Upper lobe of left lung (tissue), 4 donors: Measurements from ENCODE around the gene PKNOX1.

ENCODE experiments used
- CTCF ChIP-seq, 6 experiments: fragments of 450-650 bp in 4 of 6; fragments of 200-600 bp in 2 of 6; sonication (generic) in 2 of 6; IDR thresholded peaks; one replicate each; pipeline ENCODE4 v1.5.1; 2016 to 2019; ENCODE audit warnings: antibody characterized with exemption in 6 of 6
- POLR2A ChIP-seq, 4 donors: fragments of 450-650 bp; IDR thresholded peaks; one replicate each; pipeline ENCODE4 v1.5.1; 2016 to 2017; ENCODE audit warnings: antibody characterized with exemption in 4 of 4, mild to moderate bottlenecking in 2 of 4

- no peak for TF ChIP-seq CTCF (IDR thresholded peaks at IDR 0.05)
- TF ChIP-seq POLR2A (IDR thresholded peaks at IDR 0.05), result no peak
Observed at GRCh38 chr21:42989816-42990650, 15.7 kb downstream of the PKNOX1 start.
